WTC11 (cell line): ENCODE results near the gene RAB7A. TPM values are rescaled to one million over a fixed set of nuclear protein-coding genes. Genes with fewer than 3 reads are reported as not detected.

Experiments
- ATAC-seq: fragments of 200-7000 bp; cut with Tn5 transposase; 2 replicates; pipeline ENCODE4 v1.10.0; 2021; ENCODE audit warnings: mild to moderate bottlenecking, moderate library complexity
- CTCF ChIA-PET: fragments of 300-600 bp; sonication (Branson Sonifier 250); formaldehyde crosslinking; loops from one replicate; lab custom pipeline; 2021; ENCODE audit warnings: antibody characterized with exemption; lab: Charles Lee
- POLR2A ChIA-PET: fragments of 350-600 bp; sonication (Branson Sonifier 250); formaldehyde crosslinking; loops from one replicate; lab custom pipeline; 2021; ENCODE audit warnings: antibody characterized with exemption; lab: Charles Lee
- DNase-seq: peaks from one replicate; pipeline ENCODE4 v3.0.0; 2021; ENCODE audit warnings: low spot score
- H3K27ac Mint-ChIP-seq: 2 replicates; pipeline ENCODE4 v1.8.0; 2021; ENCODE audit warnings: mixed read lengths
- H3K27me3 Mint-ChIP-seq: 2 replicates; pipeline ENCODE4 v1.8.0; 2021; ENCODE audit warnings: low read depth, mild to moderate bottlenecking, moderate library complexity, mixed read lengths
- H3K36me3 Mint-ChIP-seq: 2 replicates; pipeline ENCODE4 v1.8.0; 2021; ENCODE audit warnings: mixed read lengths
- H3K4me1 Mint-ChIP-seq: 2 replicates; pipeline ENCODE4 v1.8.0; 2022; ENCODE audit warnings: mixed read lengths
- H3K4me3 Mint-ChIP-seq: 2 replicates; pipeline ENCODE4 v1.8.0; 2021; ENCODE audit warnings: mild to moderate bottlenecking, moderate library complexity, mixed read lengths
- H3K9me3 Mint-ChIP-seq: 2 replicates; pipeline ENCODE4 v1.8.0; 2021; ENCODE audit warnings: mixed read lengths
- ATF6 ChIP-seq: sonication (generic); formaldehyde crosslinking; IDR thresholded peaks from 2 replicates; pipeline ENCODE4 v1.8.1; 2023; ENCODE audit warnings: mild to moderate bottlenecking, missing genetic modification reagents
- CDX4 ChIP-seq: fragments of 250-450 bp; sonication (Bioruptor Pico); IDR thresholded peaks from 2 replicates; pipeline ENCODE4 v1.9.0; 2021; ENCODE audit warnings: moderate library complexity, mild to moderate bottlenecking, inconsistent platforms, borderline replicate concordance
- CREM ChIP-seq: sonication (generic); formaldehyde crosslinking; IDR thresholded peaks from 2 replicates; pipeline ENCODE4 v1.8.1; 2022; ENCODE audit warnings: mild to moderate bottlenecking, missing genetic modification reagents, moderate library complexity
- E2F5 ChIP-seq: sonication (generic); formaldehyde crosslinking; IDR thresholded peaks from 2 replicates; pipeline ENCODE4 v1.8.1; 2022; ENCODE audit warnings: mild to moderate bottlenecking, moderate library complexity, missing genetic modification reagents
- FOXJ3 ChIP-seq: sonication (generic); formaldehyde crosslinking; IDR thresholded peaks from 2 replicates; pipeline ENCODE4 v1.9.0; 2021; ENCODE audit warnings: missing genetic modification reagents, mild to moderate bottlenecking, borderline replicate concordance
- JUN ChIP-seq: sonication (generic); formaldehyde crosslinking; IDR thresholded peaks from 2 replicates; pipeline ENCODE4 v1.8.0; 2023; ENCODE audit warnings: mild to moderate bottlenecking, missing genetic modification reagents
- NR2C2 ChIP-seq: sonication (generic); formaldehyde crosslinking; IDR thresholded peaks from 2 replicates; pipeline ENCODE4 v1.8.0; 2022; ENCODE audit warnings: mild to moderate bottlenecking, missing genetic modification reagents
- PRRX2 ChIP-seq: fragments of 250-450 bp; sonication (Bioruptor Pico); IDR thresholded peaks from 2 replicates; pipeline ENCODE4 v1.8.0; 2021; ENCODE audit warnings: mild to moderate bottlenecking
- RELA ChIP-seq: sonication (generic); formaldehyde crosslinking; IDR thresholded peaks from 2 replicates; pipeline ENCODE4 v1.8.1; 2022; ENCODE audit warnings: missing genetic modification reagents, mild to moderate bottlenecking, borderline replicate concordance
- SOX15 ChIP-seq: fragments of 250-450 bp; sonication (Bioruptor Pico); IDR thresholded peaks from 2 replicates; pipeline ENCODE4 v1.9.0; 2021; ENCODE audit warnings: mild to moderate bottlenecking
- TCF7 ChIP-seq: sonication (generic); formaldehyde crosslinking; IDR thresholded peaks from 2 replicates; pipeline ENCODE4 v1.8.0; 2022; ENCODE audit warnings: mild to moderate bottlenecking, low read depth, missing genetic modification reagents, moderate library complexity
- TEAD1 ChIP-seq: sonication (generic); formaldehyde crosslinking; IDR thresholded peaks from 2 replicates; pipeline ENCODE4 v1.8.0; 2022; ENCODE audit warnings: mild to moderate bottlenecking, missing genetic modification reagents
- TEAD4 ChIP-seq: sonication (generic); formaldehyde crosslinking; IDR thresholded peaks from 2 replicates; pipeline ENCODE4 v1.8.0; 2022; ENCODE audit warnings: mild to moderate bottlenecking, missing genetic modification reagents
- ZMAT4 ChIP-seq: fragments of 250-450 bp; sonication (Bioruptor Pico); IDR thresholded peaks from 2 replicates; pipeline ENCODE4 v1.9.0; 2021; ENCODE audit warnings: mild to moderate bottlenecking
- ZNF219 ChIP-seq: sonication (generic); formaldehyde crosslinking; IDR thresholded peaks from 2 replicates; pipeline ENCODE4 v1.8.0; 2023; ENCODE audit warnings: missing genetic modification reagents, mild to moderate bottlenecking, borderline replicate concordance
- ZNF416 ChIP-seq: fragments of 250-450 bp; sonication (Bioruptor Pico); IDR thresholded peaks from 2 replicates; pipeline ENCODE4 v1.9.0; 2021; ENCODE audit warnings: mild to moderate bottlenecking, inconsistent platforms
- ZNF425 ChIP-seq: fragments of 250-450 bp; sonication (Bioruptor Pico); conservative IDR thresholded peaks from 2 replicates; pipeline ENCODE4 v1.9.0; 2021; ENCODE audit warnings: mild to moderate bottlenecking
- ZSCAN18 ChIP-seq: fragments of 250-450 bp; sonication (Bioruptor Pico); IDR thresholded peaks from 2 replicates; pipeline ENCODE4 v2.1.2; 2022; ENCODE audit warnings: mild to moderate bottlenecking, moderate library complexity
- total RNA-seq: library from RNA; stranded (reverse); gene quantifications from 3 replicates; pipeline ENCODE4 v1.2.3, GENCODE V29; 2021

RAB7A gene
- total RNA-seq, 1 experiment from 2014 or later, result 184 TPM

- CTCF ChIA-PET, result interaction anchor here (0.5 to 3.1 kb wide), 29 partner anchors 8 to 155 kb away, joined by 3 to 30 read pairs (median 5); partner anchors contain the start of gene RAB7A
- no peaks in the 10 kb centered on the region for H3K4me1 Mint-ChIP-seq
- POLR2A ChIA-PET, result interaction anchor here (0.7 to 1.1 kb wide), 3 partner anchors 10 to 65 kb away, joined by 3 to 4 read pairs (median 3); no protein-coding TSS in a partner anchor
- no peak for TF ChIP-seq TEAD1 (CRISPR knock-in tag)
- no peak for TF ChIP-seq TCF7 (CRISPR knock-in tag)
- no peak for TF ChIP-seq PRRX2 (CRISPR knock-in tag)
- no peak for TF ChIP-seq SOX15 (CRISPR knock-in tag)
- no peak for TF ChIP-seq JUN (CRISPR knock-in tag)
- ATAC-seq, result peak; percentile 91
- no peaks in the 10 kb centered on the region for H3K27me3 Mint-ChIP-seq
- no peak overlapping the region for H3K4me3 Mint-ChIP-seq
- H3K9me3 Mint-ChIP-seq, result peaks cover 51% of the 10 kb centered on the region
- 0 out of 2 replicates have a peak overlapping the region, but pooled peaks have one; percentile 7 for H3K27ac Mint-ChIP-seq
- H3K36me3 Mint-ChIP-seq, result peaks cover 67% of the 10 kb centered on the region
- DNase-seq, result peak; percentile 46
Observed at GRCh38 chr3:128745742-128746141, 19.8 kb downstream of the RAB7A start.

- Mint-ChIP-seq H3K9me3 (peaks cover 47% of the 10 kb centered on the region), H3K27me3 (no peaks in the 10 kb centered on the region), H3K27ac (no peak overlapping the region), H3K4me3 (no peak overlapping the region), H3K4me1 (peaks cover 11% of the 10 kb centered on the region), H3K36me3 (peaks cover 64% of the 10 kb centered on the region)
- no peak for DNase-seq
- TF ChIP-seq TEAD1 (CRISPR knock-in tag) (no peak), CDX4 (no peak), RELA (CRISPR knock-in tag) (no peak), NR2C2 (CRISPR knock-in tag) (no peak), ZNF416 (CRISPR knock-in tag) (no peak), CREM (CRISPR knock-in tag) (no peak), ZMAT4 (CRISPR knock-in tag) (no peak), ZSCAN18 (no peak), TEAD4 (no peak), E2F5 (no peak), FOXJ3 (CRISPR knock-in tag) (no peak), ZNF425 (CRISPR knock-in tag) (no peak), ZNF219 (CRISPR knock-in tag) (no peak), ATF6 (no peak)
- ATAC-seq, result no peak
- ChIA-PET POLR2A (no interaction called here), CTCF (interaction anchor here (0.8 to 3.1 kb wide), 6 partner anchors 22 to 66 kb away, joined by 3 to 30 read pairs (median 12); no protein-coding TSS in a partner anchor)
Observed at GRCh38 chr3:128746881-128747280, 20.9 kb downstream of the RAB7A start.
